Thoracic aorta (tissue), 2 donors: ENCODE data around the gene CTDP1. TPM values are rescaled to one million over a fixed set of nuclear protein-coding genes. Genes with fewer than 3 reads are reported as not detected.

Experiments
- ATAC-seq: fragments of 150-250 bp; one replicate; pipeline ENCODE4 v1.8.0; 2017; ENCODE audit warnings: low read depth; ENCODE audit not compliant: insufficient number of reproducible peaks, low FRiP score
- DNase-seq: peaks from one replicate; pipeline ENCODE4 v3.0.0-alpha.2; 2020; ENCODE audit warnings: low spot score
- H3K27ac ChIP-seq, 2 donors: fragments of 200-600 bp; sonication (generic); 1 replicate in 1 of 2; 2 replicates in 1 of 2; pipeline ENCODE4 v1.5.1; 2016; ENCODE audit warnings: mild to moderate bottlenecking in 2 of 2, moderate library complexity in 2 of 2
- H3K27me3 ChIP-seq: fragments of 200-600 bp; sonication (generic); replicated peaks from 2 replicates; pipeline ENCODE4 v1.6.0; 2016; ENCODE audit warnings: mild to moderate bottlenecking; ENCODE audit not compliant: insufficient read depth
- H3K36me3 ChIP-seq: fragments of 200-600 bp; sonication (generic); one replicate; pipeline ENCODE4 v1.5.1; 2016
- H3K4me1 ChIP-seq, 2 donors: fragments of 200-600 bp; sonication (generic); 1 replicate in 1 of 2; 2 replicates in 1 of 2; pipeline versions ENCODE4 v1.5.1 to v1.6.0; 2016; ENCODE audit warnings: low read depth in 2 of 2, mild to moderate bottlenecking in 1 of 2; ENCODE audit not compliant: control insufficient read depth in 1 of 2
- H3K4me3 ChIP-seq: fragments of 200-600 bp; sonication (generic); 2 replicates; pipeline ENCODE4 v1.5.1; 2016; ENCODE audit warnings: mild to moderate bottlenecking
- H3K9me3 ChIP-seq: fragments of 200-600 bp; sonication (generic); 2 replicates; pipeline ENCODE4 v1.5.1; 2016
- total RNA-seq, 2 donors: library from RNA; depleted of rRNA; stranded (reverse); fragments of >200 nt; gene quantifications; one replicate each; pipeline versions ENCODE4 v1.1.0 to v1.2.3, GENCODE V29; 2016
- TF ChIP-seq, protein P1 (sequence below): fragments of 200-600 bp; sonication (generic); IDR thresholded peaks from one replicate; pipeline ENCODE4 v1.5.1; 2019; ENCODE audit warnings: antibody characterized with exemption

Gene CTDP1
- total RNA-seq, 2 donors from 2014 or later: 25.0 to 28.0 TPM

DNA sequence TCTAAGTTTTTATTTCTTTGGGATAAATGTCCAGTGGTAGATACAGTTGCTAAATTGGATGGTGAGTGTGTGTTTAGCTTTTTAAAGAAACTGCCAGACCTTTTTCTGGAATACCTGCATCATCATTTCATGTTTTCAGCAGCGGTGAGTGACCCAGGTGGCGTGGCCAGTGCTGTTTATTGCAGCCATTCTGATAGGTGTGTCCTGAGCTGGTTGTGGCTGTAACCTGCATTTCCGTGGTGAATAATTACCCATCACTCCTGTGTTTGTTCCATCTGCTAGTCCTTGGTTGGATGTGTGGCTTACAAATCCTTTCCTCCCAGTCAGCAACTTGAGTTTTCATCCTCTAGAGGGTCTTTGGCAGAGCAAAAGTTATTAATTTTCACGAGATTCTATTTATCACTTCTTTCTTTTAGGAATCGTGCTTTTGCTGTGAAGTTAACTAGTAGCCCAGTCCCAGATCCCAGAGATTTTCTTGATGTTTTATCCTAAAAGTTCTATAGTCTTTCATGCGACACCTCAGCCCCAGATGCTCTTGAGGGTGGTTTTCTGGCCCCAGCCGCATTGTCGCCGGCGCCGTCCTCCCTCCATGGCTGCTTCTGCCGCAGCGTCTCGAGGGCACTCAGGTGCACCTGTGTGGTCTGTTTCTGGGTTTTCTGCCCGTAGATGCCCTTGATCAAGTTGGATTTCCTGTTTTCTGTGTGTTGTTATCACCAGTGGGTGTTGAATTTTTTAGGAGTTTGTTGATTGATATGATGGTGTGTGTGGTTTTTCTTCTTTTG, 44.9 kb downstream of the CTDP1 start:
- Histone ChIP-seq H3K4me1 (no peaks in the 10 kb centered on the region), H3K27me3 (no peaks in the 10 kb centered on the region), H3K27ac (no peak overlapping the region), H3K4me3 (no peak overlapping the region), H3K9me3 (peaks cover under 1% of the 10 kb centered on the region), H3K36me3 (peaks cover 42% of the 10 kb centered on the region)
- ATAC-seq (no peak), DNase-seq (no peak)
- TF ChIP-seq, protein P1, sequence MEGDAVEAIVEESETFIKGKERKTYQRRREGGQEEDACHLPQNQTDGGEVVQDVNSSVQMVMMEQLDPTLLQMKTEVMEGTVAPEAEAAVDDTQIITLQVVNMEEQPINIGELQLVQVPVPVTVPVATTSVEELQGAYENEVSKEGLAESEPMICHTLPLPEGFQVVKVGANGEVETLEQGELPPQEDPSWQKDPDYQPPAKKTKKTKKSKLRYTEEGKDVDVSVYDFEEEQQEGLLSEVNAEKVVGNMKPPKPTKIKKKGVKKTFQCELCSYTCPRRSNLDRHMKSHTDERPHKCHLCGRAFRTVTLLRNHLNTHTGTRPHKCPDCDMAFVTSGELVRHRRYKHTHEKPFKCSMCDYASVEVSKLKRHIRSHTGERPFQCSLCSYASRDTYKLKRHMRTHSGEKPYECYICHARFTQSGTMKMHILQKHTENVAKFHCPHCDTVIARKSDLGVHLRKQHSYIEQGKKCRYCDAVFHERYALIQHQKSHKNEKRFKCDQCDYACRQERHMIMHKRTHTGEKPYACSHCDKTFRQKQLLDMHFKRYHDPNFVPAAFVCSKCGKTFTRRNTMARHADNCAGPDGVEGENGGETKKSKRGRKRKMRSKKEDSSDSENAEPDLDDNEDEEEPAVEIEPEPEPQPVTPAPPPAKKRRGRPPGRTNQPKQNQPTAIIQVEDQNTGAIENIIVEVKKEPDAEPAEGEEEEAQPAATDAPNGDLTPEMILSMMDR: no peak

DNA sequence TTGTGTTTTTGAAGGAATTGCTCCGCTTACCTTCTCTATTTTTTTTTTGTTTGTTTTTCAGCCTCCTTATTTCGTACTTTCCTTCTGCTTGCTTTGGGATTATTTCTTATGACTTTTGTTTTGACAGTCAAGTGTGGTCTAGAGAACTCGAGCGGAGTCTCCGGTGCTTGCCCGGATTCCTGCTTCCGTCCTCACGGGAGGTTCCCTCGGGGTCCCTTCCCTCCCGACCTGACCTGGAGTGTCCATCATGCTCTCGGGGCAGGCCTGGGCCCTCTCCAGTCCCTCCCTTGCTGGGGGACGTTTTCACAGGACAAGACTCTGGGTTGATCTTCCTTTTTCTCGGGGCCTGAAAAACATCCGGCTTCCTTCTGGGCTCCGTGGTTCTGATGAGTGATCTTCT, 45.9 kb downstream of the CTDP1 start:
- Histone ChIP-seq H3K4me3 (no peak overlapping the region), H3K27ac (no peak overlapping the region), H3K9me3 (peaks cover 4% of the 10 kb centered on the region), H3K4me1 (no peaks in the 10 kb centered on the region), H3K27me3 (no peaks in the 10 kb centered on the region), H3K36me3 (peaks cover 43% of the 10 kb centered on the region)
- TF ChIP-seq, protein P1: no peak
- DNase-seq (no peak), ATAC-seq (no peak)

DNA sequence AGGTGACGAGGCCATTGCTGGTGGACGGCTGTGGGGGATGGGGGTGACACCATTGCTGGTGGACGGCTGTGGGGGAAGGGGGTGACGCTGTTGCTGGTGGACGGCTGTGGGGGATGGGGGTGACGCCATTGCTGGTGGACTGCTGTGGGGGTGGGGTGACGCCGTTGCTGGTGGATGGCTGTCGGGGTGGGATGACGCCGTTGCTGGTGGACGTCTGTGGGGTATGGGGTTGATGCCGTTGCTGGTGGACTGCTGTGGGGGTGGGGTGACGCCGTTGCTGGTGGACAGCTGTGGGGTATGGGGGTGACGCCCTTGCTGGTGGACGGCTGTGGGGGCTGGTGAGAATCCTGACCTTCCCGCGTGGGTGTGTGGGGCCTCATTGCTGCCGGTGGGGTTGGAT, 47.1 kb downstream of the CTDP1 start:
- H3K4me1 ChIP-seq: no peaks in the 10 kb centered on the region

DNA sequence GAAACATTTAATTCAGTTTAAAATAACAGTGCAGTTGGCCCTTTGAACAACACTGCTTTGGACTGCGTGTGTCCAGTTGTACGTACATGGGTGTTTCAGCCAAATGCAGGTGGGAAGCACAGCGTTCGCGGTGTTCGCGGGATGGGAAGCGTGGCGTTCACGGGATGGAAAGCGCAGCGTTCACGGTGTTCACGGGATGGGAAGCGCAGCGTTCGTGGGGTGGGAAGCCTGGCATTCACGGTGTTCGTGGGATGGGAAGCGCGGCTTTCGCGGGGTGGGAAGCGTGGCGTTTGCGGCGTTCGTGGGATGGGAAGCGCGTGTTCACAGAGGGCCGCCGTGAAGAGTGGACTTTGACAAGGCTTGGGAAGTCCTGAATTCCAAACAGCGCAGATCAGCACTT, 47.6 kb downstream of the CTDP1 start:
- Histone ChIP-seq H3K27ac (no peak overlapping the region), H3K4me3 (no peak overlapping the region), H3K4me1 (no peaks in the 10 kb centered on the region), H3K27me3 (no peaks in the 10 kb centered on the region), H3K36me3 (peaks cover 53% of the 10 kb centered on the region), H3K9me3 (peaks cover 21% of the 10 kb centered on the region)
- no peak for DNase-seq
- ATAC-seq: no peak
- TF ChIP-seq, protein P1: no peak

More for the DNA sequence above, 47.1 kb downstream of the CTDP1 start:
- Histone ChIP-seq H3K4me3 (no peak overlapping the region), H3K27me3 (no peaks in the 10 kb centered on the region), H3K27ac (no peak overlapping the region), H3K36me3 (peaks cover 49% of the 10 kb centered on the region), H3K9me3 (peaks cover 16% of the 10 kb centered on the region)
- TF ChIP-seq, protein P1: no peak
- no peak for DNase-seq
- ATAC-seq: no peak

DNA sequence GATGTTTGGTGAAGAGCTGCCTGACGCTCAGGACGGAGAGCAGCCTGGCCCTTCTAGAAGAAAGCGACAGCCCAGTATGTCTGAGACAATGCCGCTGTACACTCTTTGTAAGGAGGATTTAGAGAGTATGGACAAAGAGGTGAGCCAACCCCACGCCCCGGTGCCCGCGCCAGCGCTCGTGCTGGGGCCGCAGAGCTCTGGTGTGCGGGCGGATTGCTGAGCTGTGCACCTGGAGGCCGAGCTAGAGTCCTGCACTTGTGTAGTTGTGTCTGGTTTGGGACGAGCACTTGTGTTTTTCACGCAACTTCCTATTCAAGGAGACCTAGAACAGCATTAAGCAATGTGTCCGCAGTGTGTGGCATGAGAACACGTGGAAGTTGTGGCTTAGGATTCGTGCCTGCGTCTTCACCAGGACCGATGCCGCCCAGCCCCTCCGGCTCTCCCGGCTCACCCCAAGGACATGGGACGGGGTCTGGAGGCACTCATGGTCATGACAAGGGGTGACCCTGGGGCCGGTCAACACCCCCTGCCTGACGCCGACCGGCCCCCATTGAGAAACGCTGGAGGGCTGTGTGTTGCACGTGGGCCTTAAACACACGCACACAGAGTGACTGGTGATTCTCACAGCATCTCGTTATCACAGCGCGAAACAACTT, 49.5 kb downstream of the CTDP1 start:
- no peaks in the 10 kb centered on the region for H3K27me3 ChIP-seq
- DNase-seq (no peak), ATAC-seq (no peak)
- peaks cover 38% of the 10 kb centered on the region for H3K36me3 ChIP-seq
- H3K27ac ChIP-seq: no peak overlapping the region
- H3K4me1 ChIP-seq: no peaks in the 10 kb centered on the region
- no peak overlapping the region for H3K4me3 ChIP-seq
- TF ChIP-seq, protein P1: no peak
- peaks cover 32% of the 10 kb centered on the region for H3K9me3 ChIP-seq
